ENCODE data around the gene AARSD1.
A peak's percentile ranks its signal among the peaks of the same experiment; 100 is the strongest.

AARSD1 gene, protein sequence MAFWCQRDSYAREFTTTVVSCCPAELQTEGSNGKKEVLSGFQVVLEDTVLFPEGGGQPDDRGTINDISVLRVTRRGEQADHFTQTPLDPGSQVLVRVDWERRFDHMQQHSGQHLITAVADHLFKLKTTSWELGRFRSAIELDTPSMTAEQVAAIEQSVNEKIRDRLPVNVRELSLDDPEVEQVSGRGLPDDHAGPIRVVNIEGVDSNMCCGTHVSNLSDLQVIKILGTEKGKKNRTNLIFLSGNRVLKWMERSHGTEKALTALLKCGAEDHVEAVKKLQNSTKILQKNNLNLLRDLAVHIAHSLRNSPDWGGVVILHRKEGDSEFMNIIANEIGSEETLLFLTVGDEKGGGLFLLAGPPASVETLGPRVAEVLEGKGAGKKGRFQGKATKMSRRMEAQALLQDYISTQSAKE

DNA sequence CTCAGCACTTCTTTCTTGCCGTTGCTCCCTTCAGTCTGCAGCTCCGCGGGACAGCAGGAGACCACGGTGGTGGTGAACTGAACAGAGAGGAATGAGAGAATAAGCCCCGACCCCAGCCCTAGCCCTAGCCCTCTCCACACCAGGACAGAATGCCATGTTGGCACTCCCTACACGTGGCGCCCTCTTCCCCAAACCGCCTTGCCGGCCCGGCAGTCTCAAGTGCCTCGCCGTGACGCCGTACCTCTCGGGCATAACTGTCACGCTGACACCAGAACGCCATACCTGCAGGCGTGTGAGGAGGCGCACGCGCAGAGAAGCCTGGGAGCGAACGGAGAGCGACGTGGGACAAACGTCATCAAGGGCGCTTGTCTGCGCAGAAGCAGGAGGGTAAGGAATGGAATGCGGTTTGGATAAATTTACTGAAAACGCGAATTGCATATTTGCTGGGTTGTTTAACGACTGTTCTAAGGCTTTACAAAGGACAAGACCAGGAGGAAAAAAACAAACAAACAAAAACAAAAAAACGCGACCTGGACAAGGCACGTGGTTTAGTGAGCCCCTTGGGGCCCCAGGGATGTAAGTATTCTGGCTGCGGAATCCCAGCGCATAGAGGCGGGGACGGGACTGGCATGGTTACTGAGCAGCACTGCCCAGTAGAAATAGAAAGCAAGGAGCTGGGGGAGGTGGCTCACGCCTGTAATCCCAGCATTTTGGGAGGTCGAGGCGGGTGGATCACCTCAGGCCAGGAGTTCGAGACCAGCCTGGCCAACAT, at the start of gene AARSD1:
Gene AARSD1 (minus strand): TSS at position 294 of the 772 bp plus-strand sequence. CDS start 14 bp downstream, at position 280.
- Histone ChIP-seq H3K36me3 (replicated peaks; ENCODE audit: insufficient read depth, low read length) (peaks cover 8% of the 10 kb centered on the region; the same call in 1 of the 2 replicates), H3K9ac (ENCODE audit: low read length) (peak within 1 kb of the TSS; percentile 73), H3K4me3 (ENCODE audit: low read length) (peak within 1 kb of the TSS; percentile 76), H3K4me2 (ENCODE audit: low read depth, low read length) (peak within 1 kb of the TSS; percentile 72), H2AFZ (ENCODE audit: low read length) (peak within 1 kb of the TSS; percentile 99), H3K79me2 (ENCODE audit: low read length) (peaks cover 26% of the 10 kb centered on the region), H3K4me1 (ENCODE audit: low read length) (peaks cover 4% of the 10 kb centered on the region; the same call in 1 of the 2 replicates), H3K9me3 (replicated peaks; ENCODE audit: insufficient read depth, low read length) (no peaks in the 10 kb centered on the region), H3K27me3 (replicated peaks; ENCODE audit: insufficient read depth, low read length) (no peaks in the 10 kb centered on the region), H4K20me1 (ENCODE audit: insufficient read depth, low read length) (no peaks in the 10 kb centered on the region), H3K9me2 (replicated peaks; ENCODE audit: insufficient read depth, low read length) (no peaks in the 10 kb centered on the region), H3F3A (ENCODE audit: insufficient read depth, low read length) (no peaks in the 10 kb centered on the region), H3K27ac (ENCODE audit: low read length) (peak within 1 kb of the TSS; percentile 40; the same call in 1 of the 2 replicates)
- DNase-seq = peak; percentile 95
- TF ChIP-seq, protein P1, sequence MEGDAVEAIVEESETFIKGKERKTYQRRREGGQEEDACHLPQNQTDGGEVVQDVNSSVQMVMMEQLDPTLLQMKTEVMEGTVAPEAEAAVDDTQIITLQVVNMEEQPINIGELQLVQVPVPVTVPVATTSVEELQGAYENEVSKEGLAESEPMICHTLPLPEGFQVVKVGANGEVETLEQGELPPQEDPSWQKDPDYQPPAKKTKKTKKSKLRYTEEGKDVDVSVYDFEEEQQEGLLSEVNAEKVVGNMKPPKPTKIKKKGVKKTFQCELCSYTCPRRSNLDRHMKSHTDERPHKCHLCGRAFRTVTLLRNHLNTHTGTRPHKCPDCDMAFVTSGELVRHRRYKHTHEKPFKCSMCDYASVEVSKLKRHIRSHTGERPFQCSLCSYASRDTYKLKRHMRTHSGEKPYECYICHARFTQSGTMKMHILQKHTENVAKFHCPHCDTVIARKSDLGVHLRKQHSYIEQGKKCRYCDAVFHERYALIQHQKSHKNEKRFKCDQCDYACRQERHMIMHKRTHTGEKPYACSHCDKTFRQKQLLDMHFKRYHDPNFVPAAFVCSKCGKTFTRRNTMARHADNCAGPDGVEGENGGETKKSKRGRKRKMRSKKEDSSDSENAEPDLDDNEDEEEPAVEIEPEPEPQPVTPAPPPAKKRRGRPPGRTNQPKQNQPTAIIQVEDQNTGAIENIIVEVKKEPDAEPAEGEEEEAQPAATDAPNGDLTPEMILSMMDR (IDR thresholded peaks at IDR 0.05; ENCODE audit: low read length) = no peak
- TF ChIP-seq EZH2phosphoT487 (IDR thresholded peaks at IDR 0.05; ENCODE audit: low read length) (no peak), EZH2 (optimal IDR thresholded peaks at IDR 0.05; ENCODE audit: low read depth, low read length) (no peak)

DNA sequence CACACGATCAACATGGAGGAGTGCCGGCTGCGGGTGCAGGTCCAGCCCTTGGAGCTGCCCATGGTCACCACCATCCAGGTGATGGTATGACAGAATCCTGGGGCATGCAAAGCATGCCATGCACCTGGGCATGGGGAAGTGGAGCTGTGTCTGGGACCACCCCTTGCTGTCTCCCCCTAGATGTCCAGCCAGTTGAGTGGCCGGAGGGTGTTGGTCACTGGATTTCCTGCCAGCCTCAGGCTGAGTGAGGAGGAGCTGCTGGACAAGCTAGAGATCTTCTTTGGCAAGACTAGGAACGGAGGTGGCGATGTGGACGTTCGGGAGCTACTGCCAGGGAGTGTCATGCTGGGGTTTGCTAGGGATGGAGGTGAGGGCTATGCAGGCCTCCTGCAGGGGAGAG, 49.0 kb upstream of the AARSD1 start:
- no peaks in the 10 kb centered on the region for H3K27me3 ChIP-seq (replicated peaks; ENCODE audit: insufficient read depth, low read length)
- H3F3A ChIP-seq (ENCODE audit: insufficient read depth, low read length) = no peaks in the 10 kb centered on the region
- no peak for DNase-seq
- no peak overlapping the region for H3K4me2 ChIP-seq (ENCODE audit: low read depth, low read length)
- no peaks in the 10 kb centered on the region for H3K9me2 ChIP-seq (replicated peaks; ENCODE audit: insufficient read depth, low read length)
- H3K4me1 ChIP-seq (ENCODE audit: low read length) = no peaks in the 10 kb centered on the region
- no peak overlapping the region for H3K27ac ChIP-seq (ENCODE audit: low read length)
- H4K20me1 ChIP-seq (ENCODE audit: insufficient read depth, low read length) = no peaks in the 10 kb centered on the region
- no peak overlapping the region for H3K4me3 ChIP-seq (ENCODE audit: low read length)
- 0 out of 2 replicates have a peak, but pooled peaks cover 4% of the 10 kb centered on the region for H3K79me2 ChIP-seq (ENCODE audit: low read length)
- TF ChIP-seq EZH2phosphoT487 (IDR thresholded peaks at IDR 0.05; ENCODE audit: low read length) (no peak), EZH2 (optimal IDR thresholded peaks at IDR 0.05; ENCODE audit: low read depth, low read length) (no peak)
- TF ChIP-seq, protein P1 (IDR thresholded peaks at IDR 0.05; ENCODE audit: low read length) = no peak
- no peak overlapping the region for H2AFZ ChIP-seq (ENCODE audit: low read length)
- no peaks in the 10 kb centered on the region for H3K36me3 ChIP-seq (replicated peaks; ENCODE audit: insufficient read depth, low read length)
- H3K9me3 ChIP-seq (replicated peaks; ENCODE audit: insufficient read depth, low read length) = no peaks in the 10 kb centered on the region
- H3K9ac ChIP-seq (ENCODE audit: low read length) = no peak overlapping the region

DNA sequence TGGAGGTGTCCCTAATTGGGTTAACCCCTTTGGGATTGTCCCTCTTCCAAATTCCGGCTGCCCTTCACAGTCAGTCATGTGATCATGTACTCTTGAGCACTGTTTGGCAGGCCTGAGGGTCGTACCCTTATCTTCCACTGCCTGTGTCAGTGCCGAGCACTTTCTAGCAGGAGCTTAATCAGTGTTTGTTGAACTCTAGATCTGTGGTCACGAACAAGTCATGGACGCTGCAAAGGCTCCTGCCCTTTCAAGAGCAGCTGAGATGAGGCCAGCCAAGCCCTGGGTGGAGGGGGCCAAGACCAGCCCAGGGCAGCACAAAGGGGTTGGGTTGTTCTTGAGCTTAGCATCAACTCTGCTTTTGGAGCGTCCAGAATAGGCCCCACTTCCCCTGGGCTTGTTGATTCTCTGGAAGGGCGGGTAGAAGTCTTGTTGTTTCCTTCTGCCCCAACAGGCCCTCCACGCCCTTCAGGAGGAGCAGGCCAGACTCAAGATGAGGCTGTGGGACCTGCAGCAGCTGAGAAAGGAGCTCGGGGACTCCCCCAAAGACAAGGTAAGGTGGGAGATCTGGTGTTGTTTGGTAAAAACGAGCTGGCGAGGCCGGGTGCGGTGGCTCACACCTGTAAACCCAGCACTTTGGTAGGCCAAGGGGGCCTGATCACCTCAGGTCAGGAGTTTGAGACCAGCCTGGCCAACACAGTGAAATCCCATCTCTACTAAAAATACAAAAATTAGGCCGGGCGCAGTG, 47.6 kb upstream of the AARSD1 start:
- no peak overlapping the region for H3K4me2 ChIP-seq (ENCODE audit: low read depth, low read length)
- H3K9me2 ChIP-seq (replicated peaks; ENCODE audit: insufficient read depth, low read length) = no peaks in the 10 kb centered on the region
- H3K9me3 ChIP-seq (replicated peaks; ENCODE audit: insufficient read depth, low read length) = no peaks in the 10 kb centered on the region
- TF ChIP-seq EZH2 (optimal IDR thresholded peaks at IDR 0.05; ENCODE audit: low read depth, low read length) (no peak), EZH2phosphoT487 (IDR thresholded peaks at IDR 0.05; ENCODE audit: low read length) (no peak)
- TF ChIP-seq, protein P1 (IDR thresholded peaks at IDR 0.05; ENCODE audit: low read length) = no peak
- H3K27ac ChIP-seq (ENCODE audit: low read length) = no peak overlapping the region
- H3F3A ChIP-seq (ENCODE audit: insufficient read depth, low read length) = 0 out of 2 replicates have a peak, but pooled peaks cover 2% of the 10 kb centered on the region
- no peak overlapping the region for H3K4me3 ChIP-seq (ENCODE audit: low read length)
- H4K20me1 ChIP-seq (ENCODE audit: insufficient read depth, low read length) = no peaks in the 10 kb centered on the region
- no peak overlapping the region for H2AFZ ChIP-seq (ENCODE audit: low read length)
- peaks cover 10% of the 10 kb centered on the region for H3K79me2 ChIP-seq (ENCODE audit: low read length)
- H3K27me3 ChIP-seq (replicated peaks; ENCODE audit: insufficient read depth, low read length) = no peaks in the 10 kb centered on the region
- no peaks in the 10 kb centered on the region for H3K4me1 ChIP-seq (ENCODE audit: low read length)
- no peaks in the 10 kb centered on the region for H3K36me3 ChIP-seq (replicated peaks; ENCODE audit: insufficient read depth, low read length)
- no peak for DNase-seq
- H3K9ac ChIP-seq (ENCODE audit: low read length) = no peak overlapping the region
